HG03103 (cell line): ENCODE measurements around the gene NPNT.
"Not testable (repeated sequence)": the region's sequence is repeated elsewhere in the genome, so short reads cannot be mapped to it uniquely, and the experiment has no call there.

Experiments used
- ATAC-seq: cut with Tn5 transposase; IDR thresholded peaks from one replicate; pipeline ENCODE4 v1.9.1; 2021; ENCODE audit warnings: low read depth; ENCODE audit not compliant: unreplicated experiment

NPNT gene

GRCh38 chr4:105894660-105895582 lies at the start of gene NPNT:
Gene NPNT (plus strand): TSS chr4:105895471. CDS start chr4:105895653, 182 bp downstream.
- peak; percentile 39 for ATAC-seq

- no peak for ATAC-seq
Observed at GRCh38 chr4:105845559-105845958, 49.7 kb upstream of the NPNT start.

- ATAC-seq = not testable (repeated sequence)
Observed at GRCh38 chr4:105848359-105848758, 46.9 kb upstream of the NPNT start.

GRCh38 chr4:105851196-105851595 lies 44.1 kb upstream of the NPNT start:
- no peak for ATAC-seq

GRCh38 chr4:105852230-105852629 lies 43.0 kb upstream of the NPNT start:
- ATAC-seq = not testable (repeated sequence)

GRCh38 chr4:105858466-105859040 lies 36.7 kb upstream of the NPNT start:
- ATAC-seq = no peak

- no peak for ATAC-seq
Observed at GRCh38 chr4:105859233-105859632, 36.0 kb upstream of the NPNT start.

GRCh38 chr4:105870963-105871362 lies 24.3 kb upstream of the NPNT start:
- ATAC-seq = no peak

- ATAC-seq = no peak
Observed at GRCh38 chr4:105871997-105872396, 23.3 kb upstream of the NPNT start.

- ATAC-seq = no peak
Observed at GRCh38 chr4:105875233-105875632, 20.0 kb upstream of the NPNT start.

GRCh38 chr4:105878668-105879067 lies 16.6 kb upstream of the NPNT start:
- no peak for ATAC-seq

GRCh38 chr4:105887508-105887907 lies 7.8 kb upstream of the NPNT start:
- ATAC-seq = no peak

- peak; percentile 35 for ATAC-seq
Observed at GRCh38 chr4:105895583-105896460, 551 bp downstream of the NPNT start.

- ATAC-seq = peak; percentile 9
Observed at GRCh38 chr4:105896461-105896942, 1.2 kb downstream of the NPNT start.

GRCh38 chr4:105896984-105897775 lies 1.9 kb downstream of the NPNT start:
- no peak for ATAC-seq

GRCh38 chr4:105900541-105900940 lies 5.3 kb downstream of the NPNT start:
- ATAC-seq = no peak

GRCh38 chr4:105902550-105903262 lies 7.4 kb downstream of the NPNT start:
- ATAC-seq = no peak

- ATAC-seq = no peak
Observed at GRCh38 chr4:105909787-105910281, 14.6 kb downstream of the NPNT start.

- no peak for ATAC-seq
Observed at GRCh38 chr4:105911426-105911825, 16.2 kb downstream of the NPNT start.
